Kidney epithelial cell (primary cell): ENCODE data around the gene IL10. TPM values are rescaled to one million over a fixed set of nuclear protein-coding genes. Genes with fewer than 3 reads are reported as not detected.

Experiments used
- DNase-seq: peaks from one replicate; pipeline ENCODE4 v3.0.0-alpha.2; 2010; ENCODE audit warnings: low read depth
- H3K27me3 ChIP-seq: 2 replicates; pipeline ENCODE4 v1.6.0; 2011; ENCODE audit warnings: low read length; ENCODE audit not compliant: control insufficient read depth, insufficient read depth
- H3K36me3 ChIP-seq: 2 replicates; pipeline ENCODE4 v1.5.1; 2011; ENCODE audit warnings: low read length; ENCODE audit not compliant: control insufficient read depth, insufficient read depth
- H3K4me3 ChIP-seq: 2 replicates; pipeline ENCODE4 v1.5.1; 2011; ENCODE audit warnings: low read depth, mild to moderate bottlenecking, control low read depth, low read length
- CTCF ChIP-seq: IDR thresholded peaks from 2 replicates; pipeline ENCODE4 v1.5.1; 2011; ENCODE audit warnings: mild to moderate bottlenecking, moderate library complexity, low read length, control low read depth, inconsistent platforms; ENCODE audit not compliant: insufficient read depth, poor library complexity, severe bottlenecking
- total RNA-seq: library from RNA; depleted of rRNA; stranded (reverse); fragments of >200 nt; gene quantifications from 2 replicates; pipeline ENCODE4 v1.2.3, GENCODE V29; 2015

The IL10 gene
- total RNA-seq, 1 donor from 2014 or later = not detected

GRCh38 chr1:206727981-206728696 is 44.2 kb downstream of the IL10 start:
- H3K36me3 ChIP-seq = peaks cover 1% of the 10 kb centered on the region
- DNase-seq = no peak
- no peak overlapping the region for H3K4me3 ChIP-seq
- TF ChIP-seq CTCF = no peak
- H3K27me3 ChIP-seq = no peaks in the 10 kb centered on the region

- H3K27me3 ChIP-seq = no peaks in the 10 kb centered on the region
- peaks cover 1% of the 10 kb centered on the region for H3K36me3 ChIP-seq
- DNase-seq = no peak
- no peak overlapping the region for H3K4me3 ChIP-seq
- peak; percentile 73 for TF ChIP-seq CTCF
These were observed 47.0 kb downstream of the IL10 start for GRCh38 chr1:206725109-206725963.

- H3K36me3 ChIP-seq = no peaks in the 10 kb centered on the region
- no peaks in the 10 kb centered on the region for H3K27me3 ChIP-seq
- no peak overlapping the region for H3K4me3 ChIP-seq
- peak; percentile 2 for TF ChIP-seq CTCF
- peak; percentile 80 for DNase-seq
These were observed 48.4 kb downstream of the IL10 start for GRCh38 chr1:206723805-206724472.

- Histone ChIP-seq H3K36me3 (no peaks in the 10 kb centered on the region), H3K4me3 (no peak overlapping the region), H3K27me3 (no peaks in the 10 kb centered on the region)
- no peak for TF ChIP-seq CTCF
- DNase-seq = no peak
These were observed 48.9 kb downstream of the IL10 start for GRCh38 chr1:206723462-206723804.

- TF ChIP-seq CTCF = no peak
- H3K27me3 ChIP-seq = no peaks in the 10 kb centered on the region
- DNase-seq = no peak
- no peaks in the 10 kb centered on the region for H3K36me3 ChIP-seq
- no peak overlapping the region for H3K4me3 ChIP-seq
These were observed 49.4 kb downstream of the IL10 start for GRCh38 chr1:206722751-206723461.
